Ammon's horn (tissue), 1 donor: ENCODE results near the gene ATP5F1E.
"Not testable (repeated sequence)": the region's sequence is repeated elsewhere in the genome, so short reads cannot be mapped to it uniquely, and the experiment has no call there.

Experiments
- DNase-seq: peaks from one replicate; pipeline ENCODE4 v3.0.0-alpha.2; 2016; ENCODE audit warnings: low spot score

The ATP5F1E gene

DNA sequence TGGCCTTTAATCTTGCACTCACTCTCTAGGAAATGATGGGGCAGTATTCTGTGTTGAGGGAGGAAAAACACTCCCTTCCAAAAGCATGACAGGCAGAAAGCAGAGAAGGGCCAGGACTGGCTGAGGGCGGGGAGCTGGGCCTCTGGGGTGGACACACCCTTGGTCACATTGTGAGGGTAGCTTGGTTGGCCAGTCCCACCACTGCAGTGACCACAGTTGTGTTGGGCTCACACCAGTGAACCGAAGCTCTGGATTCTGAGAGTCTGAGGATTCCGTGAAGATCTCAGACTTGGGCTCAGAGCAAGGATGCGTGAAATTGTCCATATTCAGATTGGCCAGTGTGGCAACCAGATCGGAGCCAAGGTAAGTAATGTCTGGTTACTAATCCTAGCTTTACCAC lies 12.9 kb downstream of the ATP5F1E start, which contains the start of gene TUBB1:
Gene TUBB1, plus strand, starts transcription at position 213 of the 400 bp plus-strand sequence. Its CDS starts 94 bp downstream, at position 307.
- DNase-seq: no peak

DNA sequence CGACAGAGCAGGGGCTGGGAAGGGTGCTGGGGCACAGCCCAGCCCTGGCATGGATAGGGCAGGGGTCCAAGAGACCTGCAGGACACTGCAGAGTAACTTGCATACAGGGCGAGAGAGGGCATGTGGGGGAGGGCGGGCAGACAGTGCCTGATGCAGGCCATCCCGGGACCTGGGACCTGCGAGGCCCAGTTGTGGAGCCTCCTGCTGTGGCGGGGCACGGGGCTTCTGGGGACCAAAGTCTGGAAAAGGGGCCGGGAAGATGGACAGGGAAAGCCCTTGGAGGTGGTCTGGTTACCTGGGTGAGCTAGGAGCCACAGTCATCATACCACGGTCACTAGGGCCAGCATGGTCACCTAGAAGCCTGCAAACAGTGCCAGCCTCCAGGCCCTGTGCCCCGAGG lies 13.3 kb downstream of the ATP5F1E start:
- DNase-seq: no peak

DNA sequence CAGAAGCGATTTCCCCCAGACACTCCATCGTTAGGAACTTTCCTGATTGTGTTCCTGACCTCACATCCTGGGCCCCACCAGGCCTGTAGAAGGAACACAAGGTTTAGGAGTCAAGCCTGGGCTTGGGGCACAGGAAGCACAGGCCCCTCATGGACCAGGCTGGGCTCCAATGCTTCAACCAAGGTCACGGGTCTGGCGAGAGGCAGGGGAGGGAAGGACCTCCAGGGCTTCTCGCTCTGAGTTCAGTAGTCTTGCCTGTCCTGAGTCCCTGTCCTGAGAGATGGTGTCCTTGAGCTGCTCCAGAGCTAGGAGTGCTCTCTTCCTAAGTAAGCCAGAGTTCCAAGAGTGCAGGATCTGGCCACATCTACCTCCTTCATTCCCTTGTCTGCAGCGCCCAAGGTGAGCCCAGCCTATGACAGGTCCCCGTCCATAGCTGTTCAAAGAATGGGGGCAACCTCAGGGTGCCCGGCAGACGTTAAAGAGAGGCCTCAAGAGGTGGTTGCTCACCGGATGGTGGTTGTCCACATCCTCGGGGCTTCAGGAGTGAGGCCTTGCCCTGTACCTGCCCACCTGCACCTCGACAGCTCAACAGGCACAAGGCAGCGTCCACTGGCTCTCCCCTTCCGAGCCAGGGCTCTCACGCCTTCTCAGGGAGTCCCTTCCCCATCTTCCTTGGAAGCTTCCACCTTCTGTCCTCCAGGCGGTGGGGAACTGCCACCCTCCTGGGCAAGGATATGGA lies 14.5 kb downstream of the ATP5F1E start:
- no peak for DNase-seq

DNA sequence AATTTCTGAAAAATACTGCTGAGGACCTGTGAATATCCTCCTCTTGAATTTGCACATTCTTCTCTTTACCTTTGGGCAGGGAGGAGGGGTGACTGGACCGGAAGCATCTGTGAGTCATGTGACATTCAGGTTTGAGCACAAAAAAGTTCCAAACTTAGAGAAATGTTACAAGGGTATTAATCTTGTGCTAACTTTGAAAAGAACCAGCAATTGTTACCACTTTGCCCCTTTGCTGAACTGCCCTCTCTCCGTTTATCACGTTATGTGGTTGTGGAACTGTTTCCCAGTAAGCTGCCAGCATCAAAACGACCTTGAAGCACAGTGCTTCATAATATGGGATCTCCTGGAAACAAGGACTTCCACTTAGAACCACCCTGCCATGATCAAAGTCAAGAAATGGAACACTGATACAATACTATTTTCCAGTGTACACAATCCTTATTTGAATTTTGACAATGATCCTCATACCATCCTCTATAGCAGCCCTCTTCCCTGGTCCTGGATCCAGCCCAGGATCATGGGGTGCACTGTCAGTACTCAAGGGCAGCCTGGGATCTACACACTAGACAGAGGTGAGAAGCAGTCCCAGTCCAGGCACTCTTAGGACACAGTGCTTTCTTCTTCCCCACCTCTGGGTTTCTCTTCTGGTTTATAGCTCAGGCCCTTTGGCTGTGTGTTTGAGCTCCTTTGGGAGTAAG lies 15.2 kb downstream of the ATP5F1E start:
- DNase-seq: no peak

DNA sequence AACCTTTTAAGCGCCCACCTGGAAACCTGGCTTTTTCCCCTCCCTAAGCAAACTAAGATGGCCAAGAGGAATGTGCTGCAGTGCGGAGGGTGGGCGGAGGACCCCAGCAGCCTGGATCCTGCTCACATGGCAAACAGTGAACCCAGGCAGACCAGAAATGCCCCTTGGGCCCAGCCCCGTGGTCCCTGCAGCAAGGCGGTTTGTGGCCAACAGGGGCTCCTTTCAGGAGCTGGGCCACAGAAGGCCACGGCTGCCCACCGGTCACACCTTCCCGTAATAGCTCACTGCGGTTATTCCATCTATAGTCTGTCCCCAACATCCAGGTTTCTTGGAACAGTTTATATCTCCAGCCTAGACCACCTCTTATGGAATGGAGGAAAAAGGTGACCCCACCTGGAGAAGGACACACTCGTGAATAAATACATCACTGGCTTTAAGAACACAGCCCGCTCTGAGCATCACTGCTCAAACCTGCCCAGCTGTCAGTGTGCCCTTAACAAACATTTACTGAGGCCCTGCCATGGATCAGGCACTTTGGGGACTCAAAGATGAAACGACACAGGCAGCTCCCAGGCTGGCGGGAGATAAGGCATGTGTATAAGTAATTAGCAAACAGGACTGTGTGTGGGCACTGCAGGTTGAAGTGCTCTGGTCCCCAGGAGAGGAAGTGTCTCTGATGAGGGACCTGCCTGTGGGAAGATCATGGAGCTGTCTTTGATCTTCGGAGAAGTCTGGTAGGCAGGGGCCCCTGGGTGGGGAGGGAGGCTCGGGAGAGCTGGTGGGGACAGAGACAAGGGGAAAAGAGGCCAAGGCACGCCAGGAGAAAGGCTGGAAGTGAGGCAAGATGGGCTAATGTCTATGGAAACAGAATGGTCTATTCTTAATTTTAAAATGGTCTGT lies 16.1 kb downstream of the ATP5F1E start:
- DNase-seq: no peak

DNA sequence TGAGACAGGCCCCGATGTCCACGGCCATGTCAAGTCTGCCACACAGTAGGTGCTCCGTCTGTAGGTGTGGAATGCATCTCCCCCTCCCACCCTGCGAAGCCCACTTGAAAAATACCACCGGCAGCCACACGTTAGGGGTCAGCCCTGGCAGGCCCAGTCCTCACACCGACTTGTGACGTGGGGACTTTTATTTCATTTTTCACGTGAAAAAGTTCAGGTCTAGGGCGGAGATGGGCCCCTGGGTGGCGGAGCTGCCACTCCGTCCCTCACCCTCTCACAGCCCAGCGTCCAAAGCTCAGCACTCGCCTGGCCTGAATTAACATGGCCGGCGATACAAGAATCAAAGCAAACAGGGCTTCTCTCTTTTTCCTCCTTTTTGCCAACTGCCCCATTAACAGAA lies 16.7 kb downstream of the ATP5F1E start:
- DNase-seq: no peak

DNA sequence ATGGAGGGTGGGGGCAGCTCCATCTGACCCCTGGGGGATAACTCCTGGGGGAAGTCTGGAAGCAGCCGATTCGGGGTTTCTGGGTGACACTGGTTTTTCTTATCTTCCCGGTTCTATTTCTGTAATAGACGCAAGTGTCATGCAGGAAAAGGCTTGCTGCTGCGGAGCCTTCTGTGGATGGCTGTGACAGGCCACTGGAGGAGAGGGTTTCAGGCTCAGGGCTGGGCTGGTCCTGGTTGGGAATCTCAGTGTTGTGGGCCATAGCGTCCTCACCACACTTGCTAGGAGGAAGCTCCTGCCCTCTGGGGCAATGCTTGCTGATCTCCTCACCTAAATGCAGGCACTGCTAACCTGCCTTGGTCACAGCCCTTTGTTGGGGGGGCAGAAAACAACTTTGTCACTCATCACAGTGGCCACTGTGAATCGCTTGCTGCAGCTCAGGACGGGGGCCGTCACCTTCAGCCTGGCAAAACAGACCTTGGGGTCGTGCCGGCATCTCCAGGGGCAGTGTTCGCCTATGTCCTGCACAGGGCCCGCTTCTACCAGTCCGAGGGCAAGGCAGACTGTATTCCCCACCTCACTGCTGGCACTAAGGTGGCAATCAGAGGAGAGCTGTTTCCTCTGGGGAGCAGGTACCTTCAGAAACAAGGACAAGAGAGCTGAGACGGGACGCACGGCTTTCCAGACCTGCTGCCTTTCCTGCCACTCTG lies 17.3 kb downstream of the ATP5F1E start:
- DNase-seq: no peak

DNA sequence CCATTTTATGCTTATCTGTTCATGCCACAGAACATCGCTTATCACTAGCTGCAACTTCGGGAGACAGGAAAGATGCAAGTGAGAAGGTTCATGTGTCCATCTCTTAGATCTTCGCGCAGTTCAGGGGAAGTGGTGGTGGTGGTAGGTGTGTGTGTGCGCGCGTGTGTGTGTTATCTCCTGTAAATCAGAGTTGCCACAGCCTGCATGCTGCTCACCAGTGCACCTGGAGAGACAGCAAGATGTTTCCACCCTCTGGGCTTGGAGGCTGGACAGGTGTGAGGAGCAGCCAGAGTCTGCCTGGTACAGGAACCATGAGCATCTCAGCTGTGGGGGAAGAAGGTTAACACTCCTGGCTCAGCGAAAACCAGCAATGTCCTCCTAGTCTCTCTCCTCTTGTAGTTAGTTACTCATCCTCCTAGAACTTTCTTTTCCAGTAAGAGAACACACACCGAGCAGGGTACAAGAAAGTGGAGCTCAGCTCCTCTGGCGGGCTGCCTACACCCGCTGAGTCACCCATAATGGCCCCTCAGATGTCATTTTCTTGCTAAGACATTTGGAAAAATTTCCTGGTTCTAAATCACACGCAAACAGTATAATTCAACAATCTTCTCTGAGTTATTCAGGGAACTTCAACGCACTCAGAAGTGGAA lies 18.1 kb downstream of the ATP5F1E start:
- DNase-seq: no peak

DNA sequence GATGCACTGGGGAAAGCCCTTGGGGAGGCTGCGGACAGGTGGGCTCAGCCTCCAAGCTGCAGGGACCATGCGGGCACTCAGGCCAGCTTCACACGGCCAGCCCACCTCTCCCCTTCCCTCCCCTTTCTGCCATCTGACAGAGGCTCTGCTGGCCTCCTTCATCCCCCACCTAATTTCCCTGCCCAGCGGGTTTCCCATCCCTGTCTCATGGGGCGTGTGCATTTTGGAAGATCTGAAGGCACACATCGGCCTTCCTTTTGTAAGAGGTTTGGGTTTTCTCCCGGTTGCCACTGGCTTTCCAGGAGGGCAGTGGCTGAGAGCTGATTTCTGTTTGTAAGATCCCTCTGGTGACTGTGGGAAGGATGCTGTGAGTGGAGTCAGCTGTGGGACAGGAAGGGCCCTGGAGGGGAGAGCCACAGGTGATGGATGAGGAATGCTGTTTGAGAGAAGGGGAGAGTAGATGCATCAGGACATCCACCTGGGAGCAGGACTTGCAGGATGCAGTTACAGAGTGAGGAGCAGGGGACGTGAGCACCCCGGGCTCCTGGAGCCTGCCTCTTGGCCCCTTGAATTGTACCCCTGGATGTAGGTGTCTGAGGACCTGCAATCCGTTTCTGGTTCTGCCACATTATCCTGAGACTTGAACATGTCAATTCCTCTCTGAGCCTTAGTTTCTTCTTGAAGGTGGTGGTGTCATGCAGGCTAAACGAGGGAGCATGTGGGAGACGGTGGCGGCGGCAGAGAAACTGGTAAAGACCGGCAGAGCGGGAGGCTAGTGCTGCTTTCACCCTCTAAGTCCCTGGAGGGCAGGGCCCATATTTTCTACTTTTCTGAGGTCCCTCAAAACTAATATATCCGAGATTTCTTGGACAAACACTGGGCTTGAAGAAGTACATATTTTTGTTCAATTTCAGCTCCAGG lies 18.8 kb downstream of the ATP5F1E start:
- DNase-seq: no peak

DNA sequence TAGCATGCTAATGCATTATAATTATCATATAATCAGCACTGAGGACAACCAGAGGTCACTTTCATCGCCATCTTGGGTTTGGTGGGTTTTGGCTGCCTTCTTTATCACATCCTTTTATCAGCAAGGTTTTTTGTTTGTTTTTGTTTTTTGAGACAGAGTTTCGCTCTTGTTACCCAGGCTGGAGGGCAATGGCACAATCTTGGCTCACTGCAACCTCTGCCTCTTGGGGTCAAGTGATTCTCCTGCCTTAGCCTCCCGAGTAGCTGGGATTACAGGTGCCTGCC lies 20.3 kb downstream of the ATP5F1E start:
- DNase-seq: not testable (repeated sequence)

DNA sequence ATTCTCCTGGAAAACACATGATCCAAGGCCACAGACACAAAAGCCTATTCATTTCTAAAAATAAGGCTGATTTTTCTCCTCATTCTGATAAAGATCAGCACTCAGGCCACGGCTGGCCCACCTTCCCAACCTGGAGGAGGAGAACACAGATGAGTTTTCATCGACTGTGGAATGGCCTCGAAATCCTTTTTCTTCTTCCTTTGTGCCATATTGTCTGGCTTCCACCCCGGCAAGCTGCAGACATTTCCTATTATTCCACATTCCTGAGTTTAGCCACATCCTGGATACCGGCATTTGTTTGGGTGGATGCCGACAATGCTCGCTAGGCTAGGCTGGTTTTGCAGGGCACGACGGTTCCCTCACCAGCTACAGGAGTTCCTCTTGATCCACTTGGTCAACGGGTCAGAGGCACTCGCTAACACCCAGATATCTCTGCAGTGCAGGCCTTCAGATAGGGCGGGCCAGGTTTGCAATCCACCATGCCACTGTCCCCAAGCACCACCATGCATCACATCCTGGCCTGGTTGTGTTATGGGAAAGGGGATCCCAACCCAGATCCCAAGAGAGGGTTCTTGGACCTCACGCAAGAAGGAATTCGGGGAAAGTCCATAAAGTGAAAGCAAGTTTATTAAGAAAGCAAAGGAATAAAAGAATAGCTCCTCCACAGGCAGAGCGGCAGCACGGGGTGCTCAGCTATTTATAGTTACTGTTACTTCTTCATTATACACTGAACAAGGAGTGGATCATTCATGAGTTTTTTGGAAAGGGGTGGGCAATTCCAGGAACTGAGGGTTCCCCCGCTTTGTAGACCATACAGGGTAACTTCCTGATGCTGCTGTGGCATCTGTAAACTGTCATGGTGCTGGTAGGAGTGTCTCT lies 20.9 kb downstream of the ATP5F1E start:
- DNase-seq: peak; percentile 29

DNA sequence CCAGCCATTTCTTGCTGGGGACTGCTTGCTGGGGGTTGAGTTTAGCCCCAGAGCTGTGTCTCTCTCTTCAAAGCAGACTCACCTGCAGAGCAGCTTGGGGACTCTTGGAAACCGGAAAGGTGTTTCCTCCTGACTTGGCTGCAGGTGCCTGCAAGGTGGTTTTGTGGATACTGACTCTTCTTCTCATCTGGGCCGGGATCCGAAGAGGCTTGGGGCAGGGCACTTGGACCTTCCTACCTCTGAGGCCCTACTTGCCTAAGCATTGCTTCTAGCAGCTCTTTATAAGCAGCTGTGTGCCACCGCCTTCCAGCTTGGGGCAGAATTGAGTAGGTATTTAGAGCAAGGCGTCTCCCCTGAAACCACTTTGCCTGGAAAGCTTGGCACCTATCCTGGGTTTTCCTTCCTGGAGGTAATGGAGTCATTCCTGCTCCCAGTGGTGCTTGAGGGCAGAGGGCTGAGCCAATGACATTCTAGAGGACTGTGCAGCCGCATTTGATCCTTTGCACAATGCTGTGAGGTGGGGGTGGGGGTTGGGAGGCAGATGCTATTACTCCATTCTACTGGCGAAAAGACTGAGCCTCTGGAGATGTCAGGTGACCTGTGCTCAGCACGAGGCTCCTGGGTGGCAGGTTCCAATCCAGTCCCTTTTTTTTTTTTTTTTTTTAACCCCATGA lies 21.7 kb downstream of the ATP5F1E start:
- DNase-seq: no peak

DNA sequence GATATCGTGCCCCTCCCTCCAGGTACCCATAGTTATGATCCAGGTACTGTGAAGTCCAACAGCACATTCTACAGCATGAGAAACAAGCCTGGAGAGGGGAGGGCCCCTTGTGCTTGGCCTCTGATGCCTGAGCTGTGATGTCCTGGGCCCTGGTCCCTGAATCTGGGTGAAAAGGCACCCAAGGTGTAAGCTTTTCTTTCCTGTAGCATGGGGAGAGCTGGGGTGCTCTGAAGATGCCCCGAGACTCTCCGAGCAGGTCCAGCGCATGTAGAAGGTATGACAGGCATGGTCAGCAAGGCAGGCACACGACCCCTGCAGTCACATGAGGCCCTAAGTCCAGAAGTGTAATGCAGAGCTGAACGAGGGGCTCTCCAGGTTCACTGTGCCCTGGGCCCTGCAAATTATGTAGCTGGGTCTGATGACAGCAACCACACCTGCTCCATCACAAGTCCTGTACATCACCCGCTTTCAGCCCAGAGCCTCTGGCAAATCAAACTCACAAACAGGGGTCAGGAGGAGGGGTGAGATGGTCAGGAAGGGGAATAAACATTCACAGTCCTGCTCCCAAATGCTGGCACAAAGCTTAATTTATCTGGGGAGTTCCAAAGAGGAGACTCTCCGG lies 23.3 kb downstream of the ATP5F1E start:
- no peak for DNase-seq

DNA sequence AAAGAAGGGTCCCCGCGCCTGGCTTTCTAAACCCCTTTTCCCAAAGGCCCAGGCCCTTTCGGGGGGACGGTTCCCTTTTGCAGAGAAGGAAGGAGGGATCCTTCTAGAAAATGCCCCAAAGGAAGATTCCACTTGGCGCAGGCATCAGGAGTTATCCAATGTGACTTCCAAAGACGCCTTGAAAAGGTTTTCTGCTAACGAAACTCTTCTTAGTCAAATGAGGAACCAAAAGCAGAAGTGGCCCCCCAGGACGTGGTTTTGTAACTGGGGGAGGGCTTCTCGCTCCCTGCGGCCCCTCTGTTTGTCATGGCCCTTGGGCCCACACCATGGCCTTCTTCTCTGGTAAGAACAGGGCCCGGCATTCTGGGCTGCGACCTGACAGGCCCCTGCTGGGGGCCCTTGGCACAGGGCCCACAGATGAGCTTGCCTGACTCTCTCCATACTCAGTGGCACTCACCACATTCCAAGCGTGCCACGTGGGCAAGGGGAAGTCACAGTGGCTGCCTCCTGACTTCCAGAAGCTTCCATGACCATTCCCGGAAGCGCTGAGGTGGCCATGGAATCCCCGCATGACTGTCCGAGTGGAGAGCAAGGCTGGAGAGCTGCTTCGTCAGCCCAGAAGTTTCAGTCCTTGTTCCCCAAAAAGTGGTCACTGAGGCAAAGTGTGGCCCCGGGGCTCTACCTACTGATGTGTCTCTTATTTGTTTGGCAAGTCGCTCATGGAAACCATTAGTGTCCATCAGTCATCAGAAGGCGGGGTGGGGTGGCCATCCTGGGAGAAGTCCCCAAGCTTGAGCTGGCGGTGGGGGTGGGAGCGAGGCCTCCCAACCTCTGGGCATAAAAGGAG lies 24.2 kb downstream of the ATP5F1E start:
- DNase-seq: peak; percentile 29

DNA sequence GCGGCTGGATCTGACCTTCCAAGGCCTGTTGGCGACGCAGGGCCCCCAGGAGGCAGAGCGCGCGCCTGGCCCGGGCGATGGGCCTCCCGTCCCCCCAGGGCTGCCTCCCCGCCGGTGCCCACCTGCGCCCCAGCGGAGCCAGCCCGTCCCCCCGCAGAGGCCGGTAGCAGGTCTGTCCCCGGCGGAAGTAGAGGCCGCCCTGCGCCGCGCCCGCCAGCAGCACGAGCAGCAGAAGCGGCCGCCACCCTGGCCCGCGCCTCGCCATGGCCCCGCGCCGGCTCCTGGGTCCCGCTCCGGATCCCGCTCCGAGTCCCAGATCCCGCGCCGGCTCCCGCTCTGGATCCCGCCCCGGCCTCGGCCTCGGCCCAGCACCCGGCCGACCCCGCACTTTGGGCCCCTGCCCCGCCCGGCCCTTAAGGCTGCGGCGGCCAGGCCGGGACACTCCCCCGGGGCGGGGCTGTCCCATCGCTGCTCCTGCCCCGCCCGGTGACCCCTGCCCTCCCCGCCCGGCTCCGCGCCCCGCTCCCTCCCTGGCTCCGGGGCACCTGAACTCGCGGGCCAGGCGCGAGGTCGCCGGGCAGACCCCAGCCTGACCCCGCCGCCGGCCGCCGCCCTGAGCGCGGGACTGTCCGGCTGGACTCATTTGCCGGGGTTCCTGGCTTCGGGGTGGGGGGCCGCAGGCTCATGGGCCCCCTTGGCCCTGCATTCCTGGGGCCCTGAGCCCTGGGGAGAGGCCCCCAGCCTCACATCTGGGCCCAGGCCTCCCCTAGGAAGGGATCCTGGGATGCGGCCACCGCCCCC lies 25.1 kb downstream of the ATP5F1E start, which contains the start of gene CTSZ:
Gene CTSZ, minus strand, starts transcription at position 391 of the 801 bp plus-strand sequence. Its CDS starts 126 bp downstream, at position 265.
- DNase-seq: peak; percentile 41

DNA sequence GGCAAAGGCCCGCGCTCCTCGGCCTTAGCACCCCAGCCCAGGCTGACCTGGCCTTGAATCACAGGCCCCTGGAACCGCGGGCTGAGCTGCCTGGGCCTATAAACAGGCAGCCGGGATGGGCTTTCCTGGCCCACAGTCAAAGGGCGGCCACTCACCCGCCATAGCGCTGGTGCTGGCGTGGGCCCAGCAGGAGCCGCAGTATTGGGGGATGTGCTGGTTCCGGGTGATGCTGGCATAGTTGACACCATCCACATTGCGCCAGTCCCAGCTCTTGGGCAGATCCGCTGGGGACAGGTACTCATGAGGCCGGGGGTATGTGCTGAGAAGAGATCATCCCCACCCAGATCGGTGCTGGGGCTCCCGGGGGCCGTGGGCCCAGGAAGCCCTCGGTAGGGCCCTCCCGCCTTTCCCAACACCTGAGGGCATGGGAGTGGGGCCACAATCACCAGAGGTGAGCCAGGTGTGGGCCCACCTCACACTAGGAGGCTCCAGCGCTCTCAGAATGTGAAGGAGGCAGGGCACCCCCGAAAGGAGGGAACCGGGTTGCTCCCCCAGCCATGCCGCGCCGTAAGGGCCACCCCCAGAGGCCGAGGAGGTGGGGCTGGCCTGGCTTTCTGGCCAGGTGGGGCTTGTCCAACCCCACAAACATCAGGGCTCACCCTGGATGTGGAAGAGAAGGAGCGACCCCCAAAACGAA lies 25.8 kb downstream of the ATP5F1E start:
- DNase-seq: no peak
